Fibroblast of villous mesenchyme (primary cell): Measurements from ENCODE around the gene NRK. TPM values are rescaled to one million over a fixed set of nuclear protein-coding genes. Genes with fewer than 3 reads are reported as not detected.
"Not testable (repeated sequence)": the region's sequence is repeated elsewhere in the genome, so short reads cannot be mapped to it uniquely, and the experiment has no call there.

Experiments
- DNase-seq: peaks from one replicate; pipeline ENCODE4 v3.0.0-alpha.2; 2010; ENCODE audit warnings: low read depth
- H3K4me3 ChIP-seq: 2 replicates; pipeline ENCODE4 v1.5.1; 2011; ENCODE audit warnings: low read depth, mild to moderate bottlenecking, low read length
- total RNA-seq: library from RNA; depleted of rRNA; stranded (reverse); fragments of >200 nt; gene quantifications from 2 replicates; pipeline ENCODE4 v1.2.3, GENCODE V29; 2012
- TF ChIP-seq, protein P1 (sequence below): IDR thresholded peaks from 2 replicates; pipeline ENCODE4 v1.5.1; 2012; ENCODE audit warnings: low read depth, mild to moderate bottlenecking, low read length; ENCODE audit not compliant: insufficient read depth

The NRK gene
- total RNA-seq, 1 donor = 4.7 TPM

DNA sequence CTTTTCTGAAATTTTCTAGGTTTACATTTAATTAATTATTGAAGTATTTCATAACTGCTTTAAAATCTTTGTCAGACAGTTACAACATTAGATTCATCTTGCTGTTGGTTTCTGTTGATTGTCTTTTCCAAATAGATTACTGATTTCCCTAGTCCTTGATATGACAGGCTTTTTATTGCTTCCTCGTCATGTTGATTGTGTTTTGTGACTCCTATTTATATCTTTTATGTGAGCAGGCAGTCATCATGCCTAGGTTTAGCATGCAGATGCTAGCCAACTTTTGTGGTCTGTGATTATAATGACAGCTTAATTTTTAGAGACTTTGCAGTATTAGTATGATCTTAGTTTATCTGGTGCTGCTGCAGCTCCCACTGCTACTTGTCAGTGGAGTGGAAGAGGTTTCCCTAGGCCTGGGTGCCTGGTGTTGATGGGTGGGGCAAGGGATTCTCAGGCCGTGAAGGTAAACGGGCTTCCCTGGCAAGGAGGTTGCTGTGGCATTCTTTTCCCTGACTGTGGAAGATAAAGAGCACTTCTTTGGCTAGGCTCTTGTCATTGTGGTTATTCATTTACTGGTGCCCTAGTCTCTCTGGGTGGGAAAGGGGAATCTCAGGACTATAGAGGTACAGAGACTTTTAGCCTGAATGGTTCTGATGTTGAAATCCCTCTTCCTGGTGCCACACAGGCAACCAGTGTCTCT is 150.5 kb downstream of the NRK start:
- no peak overlapping the region for H3K4me3 ChIP-seq
- no peak for DNase-seq
- TF ChIP-seq, protein P1, sequence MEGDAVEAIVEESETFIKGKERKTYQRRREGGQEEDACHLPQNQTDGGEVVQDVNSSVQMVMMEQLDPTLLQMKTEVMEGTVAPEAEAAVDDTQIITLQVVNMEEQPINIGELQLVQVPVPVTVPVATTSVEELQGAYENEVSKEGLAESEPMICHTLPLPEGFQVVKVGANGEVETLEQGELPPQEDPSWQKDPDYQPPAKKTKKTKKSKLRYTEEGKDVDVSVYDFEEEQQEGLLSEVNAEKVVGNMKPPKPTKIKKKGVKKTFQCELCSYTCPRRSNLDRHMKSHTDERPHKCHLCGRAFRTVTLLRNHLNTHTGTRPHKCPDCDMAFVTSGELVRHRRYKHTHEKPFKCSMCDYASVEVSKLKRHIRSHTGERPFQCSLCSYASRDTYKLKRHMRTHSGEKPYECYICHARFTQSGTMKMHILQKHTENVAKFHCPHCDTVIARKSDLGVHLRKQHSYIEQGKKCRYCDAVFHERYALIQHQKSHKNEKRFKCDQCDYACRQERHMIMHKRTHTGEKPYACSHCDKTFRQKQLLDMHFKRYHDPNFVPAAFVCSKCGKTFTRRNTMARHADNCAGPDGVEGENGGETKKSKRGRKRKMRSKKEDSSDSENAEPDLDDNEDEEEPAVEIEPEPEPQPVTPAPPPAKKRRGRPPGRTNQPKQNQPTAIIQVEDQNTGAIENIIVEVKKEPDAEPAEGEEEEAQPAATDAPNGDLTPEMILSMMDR = no peak

DNA sequence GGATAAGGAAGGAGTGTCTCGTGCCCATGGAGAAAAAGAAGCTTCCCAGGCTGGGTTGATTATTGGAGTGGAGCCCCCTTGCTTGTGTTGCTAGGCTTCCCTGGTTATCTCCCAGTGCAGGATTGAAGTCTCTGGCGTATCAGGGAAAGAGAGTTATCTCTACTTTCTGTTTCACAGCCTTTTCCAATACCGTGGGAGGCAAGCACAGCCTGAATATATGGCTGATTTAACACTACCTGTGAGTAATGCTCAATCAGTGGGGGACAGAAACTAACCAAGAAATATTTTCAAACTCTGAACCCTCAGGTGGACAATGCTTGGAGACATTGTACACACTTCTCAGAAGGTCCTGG is 151.0 kb downstream of the NRK start:
- DNase-seq = no peak
- H3K4me3 ChIP-seq = no peak overlapping the region
- TF ChIP-seq, protein P1 = no peak

DNA sequence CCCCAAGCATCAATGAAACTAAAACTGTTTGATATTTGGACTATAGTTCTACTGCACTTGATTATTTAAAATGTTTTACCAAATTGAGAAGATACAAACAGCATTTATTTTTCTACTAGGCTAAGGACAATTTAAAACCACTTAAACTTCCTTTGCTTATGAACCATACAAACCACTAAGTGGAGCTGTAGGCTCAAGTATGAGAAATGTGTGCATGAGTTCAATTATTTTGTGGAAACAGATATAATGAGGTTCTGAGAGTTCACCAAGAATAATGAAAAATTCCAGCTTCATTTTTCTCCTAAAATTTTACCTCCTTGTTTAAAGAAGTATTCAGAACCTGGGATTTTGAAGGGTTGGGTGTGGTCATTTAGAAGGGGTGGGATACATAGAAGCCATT is 153.0 kb downstream of the NRK start:
- H3K4me3 ChIP-seq = no peak overlapping the region
- TF ChIP-seq, protein P1 = no peak
- DNase-seq = peak; percentile 6

DNA sequence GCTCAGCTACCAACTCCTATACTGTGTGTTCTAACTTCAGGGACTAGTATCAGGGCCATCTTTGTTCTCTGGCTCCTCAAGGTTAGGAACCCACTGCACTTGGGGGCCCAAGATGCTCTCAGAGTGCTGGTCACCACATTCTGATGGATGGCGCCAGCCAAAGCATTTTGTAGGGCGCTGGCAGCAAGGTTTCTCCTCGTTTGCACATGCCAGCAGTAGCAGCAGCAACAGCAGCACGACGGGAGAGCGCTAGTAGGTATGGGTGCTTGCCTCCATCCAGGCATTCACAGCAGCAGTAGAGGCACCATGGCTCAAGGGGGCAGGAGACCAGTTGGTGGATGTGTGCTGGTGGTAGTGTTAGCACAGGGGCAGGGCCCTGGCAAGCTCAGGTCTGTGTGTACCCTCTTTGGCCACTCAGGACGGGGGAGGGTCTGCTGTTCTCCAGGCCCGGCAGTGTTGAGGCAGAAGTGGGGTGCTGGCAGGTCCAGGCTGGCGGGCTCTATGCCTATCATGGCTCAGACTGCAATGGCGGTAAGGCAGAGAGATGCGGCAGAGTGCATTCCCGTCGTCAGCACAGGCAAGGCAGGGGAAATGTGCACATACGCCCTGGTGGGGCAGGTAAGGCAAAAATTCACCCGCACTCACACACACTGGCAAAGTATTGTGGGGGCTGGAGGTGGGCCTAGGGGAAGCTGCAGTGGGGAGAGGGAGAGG is 159.6 kb downstream of the NRK start:
- TF ChIP-seq, protein P1 = no peak
- DNase-seq = no peak
- H3K4me3 ChIP-seq = no peak overlapping the region

DNA sequence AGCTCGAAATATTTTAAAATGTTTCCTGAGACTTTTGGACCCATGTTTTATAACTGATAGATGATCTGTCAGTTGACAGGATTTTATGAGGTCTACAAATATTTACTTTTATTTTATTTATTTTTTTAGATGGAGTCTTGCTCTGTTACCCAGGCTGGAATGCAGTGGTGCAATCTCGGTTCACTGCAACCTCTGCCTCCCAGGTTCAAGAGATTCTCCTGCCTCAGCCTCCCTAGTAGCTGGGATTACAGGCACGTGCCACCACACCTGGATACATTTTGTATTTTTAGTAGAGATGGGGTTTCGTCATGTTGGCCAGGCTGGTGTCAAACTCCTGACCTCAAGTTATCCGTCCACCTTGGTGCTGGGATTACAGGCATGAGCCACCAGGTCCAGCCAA is 166.1 kb downstream of the NRK start:
- not testable (repeated sequence) for DNase-seq, H3K4me3 ChIP-seq

DNA sequence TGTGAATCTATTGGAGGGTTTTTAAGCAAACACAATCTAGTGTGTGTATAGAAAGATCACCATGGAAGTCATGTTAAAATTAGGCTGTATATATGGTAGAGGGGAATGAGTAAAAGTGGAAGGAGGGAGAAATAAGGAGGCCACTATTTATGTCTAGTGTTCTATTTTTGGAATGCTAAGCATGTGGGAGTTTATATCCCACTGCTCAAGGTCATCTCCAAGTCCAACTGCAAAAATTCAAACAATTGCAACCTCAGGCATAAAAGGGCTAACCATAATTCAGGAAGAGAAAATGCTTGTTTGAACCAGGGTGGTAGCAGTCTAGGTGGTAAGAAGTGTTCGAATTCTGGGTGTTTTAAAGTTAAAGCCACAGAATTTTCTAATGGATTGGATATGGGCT is 177.0 kb downstream of the NRK start:
- no peak for DNase-seq
- TF ChIP-seq, protein P1 = no peak
- no peak overlapping the region for H3K4me3 ChIP-seq

DNA sequence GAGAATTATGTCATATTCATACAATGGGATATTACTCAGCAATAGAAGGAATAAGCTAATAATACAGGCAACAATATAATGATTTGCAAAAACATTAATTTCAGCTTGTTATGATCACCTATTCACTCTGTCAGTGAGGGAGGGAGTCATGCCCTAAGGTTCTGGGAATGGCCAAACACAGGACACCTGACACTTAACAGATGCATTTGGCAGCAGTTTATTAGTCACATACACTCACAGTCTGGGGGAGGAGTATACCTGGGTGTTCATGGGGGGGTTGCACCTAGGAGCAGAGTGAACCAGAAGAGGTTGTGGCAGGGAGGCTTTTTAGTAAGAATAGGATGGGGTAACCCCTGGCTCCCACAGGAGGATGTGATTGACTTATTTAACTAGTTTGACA is 177.9 kb downstream of the NRK start:
- no peak overlapping the region for H3K4me3 ChIP-seq
- no peak for DNase-seq
- TF ChIP-seq, protein P1 = no peak

DNA sequence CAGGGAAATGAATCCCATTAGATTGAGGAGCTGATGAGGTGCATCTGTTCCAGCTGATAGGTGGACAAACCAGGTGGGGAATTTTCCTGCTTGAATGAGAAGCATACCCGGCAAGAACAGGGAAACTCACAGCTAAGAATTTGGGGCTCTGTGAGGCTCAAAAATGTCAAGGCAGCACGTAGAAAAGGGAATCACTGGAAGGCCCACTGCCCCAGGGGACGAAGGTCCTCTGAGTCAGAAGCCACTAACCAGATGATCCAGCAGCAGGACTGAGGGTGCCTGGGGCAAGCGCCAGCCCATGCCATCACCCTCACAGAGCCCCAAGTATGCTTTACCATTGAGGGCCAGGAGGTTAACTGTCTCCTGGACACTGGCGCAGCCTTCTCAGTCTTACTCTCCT is 178.3 kb downstream of the NRK start:
- not testable (repeated sequence) for DNase-seq, H3K4me3 ChIP-seq
